ENCODE results near the gene PCDHGA1.
A peak's percentile ranks its signal among the peaks of the same experiment; 100 is the strongest.

The PCDHGA1 gene

GRCh38 chr5:141514330-141515133 lies 184.2 kb downstream of the PCDHGA1 start:
- no peak for DNase-seq (ENCODE audit: low read depth)

GRCh38 chr5:141515141-141515540 lies 184.8 kb downstream of the PCDHGA1 start:
- DNase-seq (ENCODE audit: low read depth): no peak

- DNase-seq (ENCODE audit: low read depth): no peak
Measured at GRCh38 chr5:141515946-141516671, 185.8 kb downstream of the PCDHGA1 start.

- no peak for DNase-seq (ENCODE audit: low read depth)
Measured at GRCh38 chr5:141516672-141517025, 186.3 kb downstream of the PCDHGA1 start.

GRCh38 chr5:141517312-141517711 lies 187.0 kb downstream of the PCDHGA1 start:
- DNase-seq (ENCODE audit: low read depth): no peak

- DNase-seq (ENCODE audit: low read depth): no peak
Measured at GRCh38 chr5:141517880-141518617, 187.7 kb downstream of the PCDHGA1 start.

- no peak for DNase-seq (ENCODE audit: low read depth)
Measured at GRCh38 chr5:141518618-141519015, 188.3 kb downstream of the PCDHGA1 start.

GRCh38 chr5:141519605-141520565 lies 189.6 kb downstream of the PCDHGA1 start:
- DNase-seq (ENCODE audit: low read depth): no peak

- no peak for DNase-seq (ENCODE audit: low read depth)
Measured at GRCh38 chr5:141521244-141521781, 191.0 kb downstream of the PCDHGA1 start.

GRCh38 chr5:141522301-141522700 lies 192.0 kb downstream of the PCDHGA1 start:
- no peak for DNase-seq (ENCODE audit: low read depth)

- DNase-seq (ENCODE audit: low read depth): no peak
Measured at GRCh38 chr5:141523991-141524390, 193.7 kb downstream of the PCDHGA1 start.

- DNase-seq (ENCODE audit: low read depth): peak; percentile 20
Measured at GRCh38 chr5:141524604-141525597, 194.6 kb downstream of the PCDHGA1 start.

GRCh38 chr5:141525653-141526052 lies 195.3 kb downstream of the PCDHGA1 start:
- no peak for DNase-seq (ENCODE audit: low read depth)

- DNase-seq (ENCODE audit: low read depth): no peak
Measured at GRCh38 chr5:141527426-141527825, 197.1 kb downstream of the PCDHGA1 start.

- no peak for DNase-seq (ENCODE audit: low read depth)
Measured at GRCh38 chr5:141528291-141528984, 198.1 kb downstream of the PCDHGA1 start.

GRCh38 chr5:141529002-141529401 lies 198.7 kb downstream of the PCDHGA1 start:
- DNase-seq (ENCODE audit: low read depth): no peak

GRCh38 chr5:141529873-141530272 lies 199.6 kb downstream of the PCDHGA1 start:
- DNase-seq (ENCODE audit: low read depth): no peak

- no peak for DNase-seq (ENCODE audit: low read depth)
Measured at GRCh38 chr5:141532726-141533125, 202.4 kb downstream of the PCDHGA1 start.

- DNase-seq (ENCODE audit: low read depth): no peak
Measured at GRCh38 chr5:141533897-141534296, 203.6 kb downstream of the PCDHGA1 start.
